Karpas-422 (cell line): Measurements from ENCODE around the gene TCF23. TPM values are rescaled to one million over a fixed set of nuclear protein-coding genes. Genes with fewer than 3 reads are reported as not detected.
A peak's percentile ranks its signal among the peaks of the same experiment; 100 is the strongest.

Source experiments
- DNase-seq: peaks from one replicate; pipeline ENCODE4 v3.0.0-alpha.2; 2015
- H2AFZ ChIP-seq: fragments of 200-600 bp; sonication (generic); 2 replicates; pipeline ENCODE4 v1.6.1; 2014; ENCODE audit warnings: antibody characterized with exemption, low read length, mixed read lengths
- H3K27ac ChIP-seq: fragments of 200-600 bp; sonication (generic); 2 replicates; pipeline ENCODE4 v1.5.1; 2014; ENCODE audit warnings: mild to moderate bottlenecking, low read length, moderate library complexity
- H3K27me3 ChIP-seq: fragments of 200-600 bp; sonication (generic); 2 replicates; pipeline ENCODE4 v1.6.1; 2014; ENCODE audit warnings: low read length, mixed read lengths
- H3K36me3 ChIP-seq: fragments of 200-600 bp; sonication (generic); 2 replicates; pipeline ENCODE4 v1.6.1; 2014; ENCODE audit warnings: low read length, mixed read lengths; ENCODE audit not compliant: insufficient read depth
- H3K4me1 ChIP-seq: fragments of 200-600 bp; sonication (generic); 2 replicates; pipeline ENCODE4 v1.6.1; 2014; ENCODE audit warnings: mild to moderate bottlenecking, low read length, mixed read lengths
- H3K4me2 ChIP-seq: fragments of 200-600 bp; sonication (generic); 2 replicates; pipeline ENCODE4 v1.6.1; 2014; ENCODE audit warnings: low read length, low read depth, mild to moderate bottlenecking; ENCODE audit not compliant: poor library complexity, severe bottlenecking
- H3K4me3 ChIP-seq: fragments of 200-600 bp; sonication (generic); 2 replicates; pipeline ENCODE4 v1.5.1; 2014; ENCODE audit warnings: mild to moderate bottlenecking, antibody characterized with exemption, low read length, mixed read lengths
- H3K79me2 ChIP-seq: fragments of 200-600 bp; sonication (generic); 2 replicates; pipeline ENCODE4 v1.6.1; 2014; ENCODE audit warnings: mild to moderate bottlenecking, low read length, mixed read lengths
- H3K9ac ChIP-seq: fragments of 200-600 bp; sonication (generic); 2 replicates; pipeline ENCODE4 v1.6.0; 2014; ENCODE audit warnings: low read length
- H3K9me2 ChIP-seq: fragments of 200-600 bp; sonication (generic), shearing (Covaris generic); replicated peaks from 2 replicates; pipeline ENCODE4 v1.6.0; 2014; ENCODE audit warnings: mild to moderate bottlenecking, low read length, moderate library complexity; ENCODE audit not compliant: insufficient read depth
- H3K9me3 ChIP-seq: fragments of 300-700, 200-600 bp; sonication (generic); 2 replicates; pipeline ENCODE4 v1.6.1; 2014; ENCODE audit warnings: low read length, mixed read lengths
- H4K20me1 ChIP-seq: fragments of 200-600 bp; sonication (generic); 2 replicates; pipeline ENCODE4 v1.6.1; 2014; ENCODE audit warnings: mild to moderate bottlenecking, antibody characterized with exemption, low read length, low read depth; ENCODE audit not compliant: insufficient read depth
- total RNA-seq: library from RNA; depleted of rRNA; stranded (reverse); fragments of >200 nt; shearing (Covaris generic); gene quantifications from 2 replicates; pipeline ENCODE4 v1.2.3, GENCODE V29; 2014; ENCODE audit warnings: low replicate concordance

TCF23 gene
- total RNA-seq, 1 experiment from 2014 or later, result not detected

DNA sequence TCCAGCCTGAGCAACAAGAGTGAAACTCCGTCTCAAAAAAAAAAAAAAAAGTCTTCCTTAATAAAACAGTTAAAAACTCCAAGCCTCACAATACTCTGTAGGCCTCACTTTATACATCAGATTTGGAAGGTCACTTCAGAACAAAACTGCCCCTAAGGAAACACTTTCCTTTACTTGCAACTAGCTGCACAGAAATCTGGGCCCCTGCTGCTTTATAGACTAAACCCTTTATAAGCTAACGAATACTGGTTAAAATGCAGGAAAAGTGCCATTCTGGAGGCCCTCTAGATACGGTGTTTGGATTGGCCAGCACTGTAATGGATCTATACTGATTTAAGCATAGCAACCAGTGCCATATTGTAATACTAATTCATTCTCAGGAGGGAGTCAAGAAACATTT, 23.7 kb upstream of the TCF23 start:
- Histone ChIP-seq H2AFZ (no peak overlapping the region), H3K9me2 (no peaks in the 10 kb centered on the region), H3K27me3 (no peaks in the 10 kb centered on the region), H3K36me3 (no peaks in the 10 kb centered on the region), H3K79me2 (no peaks in the 10 kb centered on the region), H3K4me2 (no peak overlapping the region), H3K4me1 (peaks cover 13% of the 10 kb centered on the region), H3K9ac (no peak overlapping the region), H3K27ac (no peak overlapping the region), H4K20me1 (no peaks in the 10 kb centered on the region), H3K4me3 (no peak overlapping the region), H3K9me3 (no peaks in the 10 kb centered on the region)
- no peak for DNase-seq

DNA sequence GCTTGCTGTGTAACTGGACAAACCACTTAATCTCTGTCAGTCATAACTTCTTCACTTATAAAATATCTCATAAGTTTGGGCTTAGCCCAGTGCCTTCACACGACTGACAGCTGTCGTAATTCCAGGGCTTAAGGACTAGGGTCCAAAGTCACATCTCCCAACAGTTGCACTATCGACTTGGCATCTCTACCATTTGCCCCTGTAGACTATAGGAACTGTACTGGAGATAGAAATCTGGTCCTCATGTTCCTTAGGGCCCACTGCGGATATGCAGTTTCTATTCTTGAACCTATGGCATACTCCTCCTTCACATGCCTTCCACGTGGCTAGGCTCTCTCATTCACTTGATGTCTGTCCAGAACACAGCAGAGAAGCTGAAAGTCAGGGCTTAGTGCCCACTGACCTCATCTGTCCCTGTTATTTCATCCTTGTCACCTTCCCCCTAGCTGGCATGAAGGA, 22.5 kb upstream of the TCF23 start:
- H3K4me1 ChIP-seq, result peaks cover 13% of the 10 kb centered on the region
- H3K9ac ChIP-seq, result no peak overlapping the region
- H3K79me2 ChIP-seq, result no peaks in the 10 kb centered on the region
- no peak overlapping the region for H3K4me2 ChIP-seq
- no peaks in the 10 kb centered on the region for H3K36me3 ChIP-seq
- H3K9me3 ChIP-seq, result no peaks in the 10 kb centered on the region
- H3K27me3 ChIP-seq, result no peaks in the 10 kb centered on the region
- no peaks in the 10 kb centered on the region for H3K9me2 ChIP-seq
- no peak overlapping the region for H3K27ac ChIP-seq
- no peak overlapping the region for H2AFZ ChIP-seq
- no peak overlapping the region for H3K4me3 ChIP-seq
- H4K20me1 ChIP-seq, result no peaks in the 10 kb centered on the region
- no peak for DNase-seq

DNA sequence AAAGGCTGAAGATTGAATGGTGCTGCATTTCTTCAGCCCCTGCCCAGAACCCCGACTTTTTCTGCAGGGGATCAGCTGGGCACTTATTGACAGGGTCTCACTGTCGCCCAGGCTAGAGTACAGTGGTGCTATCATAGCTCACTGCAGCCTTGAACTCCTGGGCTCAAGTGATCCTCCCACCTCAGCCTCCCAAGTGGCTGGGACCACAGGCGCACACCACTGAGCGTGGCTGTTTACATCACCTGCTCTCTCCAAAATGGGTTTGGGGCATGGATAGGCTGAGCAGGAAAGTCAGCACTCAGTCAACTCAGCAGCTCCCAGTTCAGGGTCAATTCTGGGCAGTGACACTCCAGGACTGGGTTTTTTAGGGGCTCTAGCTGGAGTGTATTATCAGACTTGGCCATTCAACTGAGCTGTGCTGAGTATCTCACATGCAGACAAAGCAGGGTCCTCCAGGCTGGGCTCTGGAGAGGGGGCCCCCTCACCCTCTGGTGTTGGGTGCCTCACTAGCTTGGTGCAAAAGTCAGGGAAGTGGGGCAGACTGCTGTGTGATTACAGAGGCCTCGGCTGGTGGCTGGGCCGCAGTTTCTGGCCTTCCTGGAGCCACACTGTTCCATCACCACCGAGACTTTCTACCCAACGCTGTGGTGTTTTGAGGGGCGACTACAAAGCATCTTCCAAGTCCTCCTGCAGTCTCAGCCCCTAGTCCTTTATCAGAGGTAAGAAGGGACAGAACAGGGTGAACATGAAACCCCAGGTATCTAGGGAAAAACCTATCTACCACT, 20.7 kb upstream of the TCF23 start:
- no peak for DNase-seq
- Histone ChIP-seq H3K9me3 (no peaks in the 10 kb centered on the region), H3K27me3 (no peaks in the 10 kb centered on the region), H4K20me1 (peaks cover 5% of the 10 kb centered on the region), H3K36me3 (peaks cover 12% of the 10 kb centered on the region; the same call in 1 of the 2 replicates), H3K27ac (no peak overlapping the region), H3K4me3 (no peak overlapping the region), H3K79me2 (peaks cover 5% of the 10 kb centered on the region; the same call in 1 of the 2 replicates), H3K4me2 (no peak overlapping the region), H3K9me2 (no peaks in the 10 kb centered on the region), H3K4me1 (peaks cover 16% of the 10 kb centered on the region), H3K9ac (no peak overlapping the region), H2AFZ (no peak overlapping the region)

DNA sequence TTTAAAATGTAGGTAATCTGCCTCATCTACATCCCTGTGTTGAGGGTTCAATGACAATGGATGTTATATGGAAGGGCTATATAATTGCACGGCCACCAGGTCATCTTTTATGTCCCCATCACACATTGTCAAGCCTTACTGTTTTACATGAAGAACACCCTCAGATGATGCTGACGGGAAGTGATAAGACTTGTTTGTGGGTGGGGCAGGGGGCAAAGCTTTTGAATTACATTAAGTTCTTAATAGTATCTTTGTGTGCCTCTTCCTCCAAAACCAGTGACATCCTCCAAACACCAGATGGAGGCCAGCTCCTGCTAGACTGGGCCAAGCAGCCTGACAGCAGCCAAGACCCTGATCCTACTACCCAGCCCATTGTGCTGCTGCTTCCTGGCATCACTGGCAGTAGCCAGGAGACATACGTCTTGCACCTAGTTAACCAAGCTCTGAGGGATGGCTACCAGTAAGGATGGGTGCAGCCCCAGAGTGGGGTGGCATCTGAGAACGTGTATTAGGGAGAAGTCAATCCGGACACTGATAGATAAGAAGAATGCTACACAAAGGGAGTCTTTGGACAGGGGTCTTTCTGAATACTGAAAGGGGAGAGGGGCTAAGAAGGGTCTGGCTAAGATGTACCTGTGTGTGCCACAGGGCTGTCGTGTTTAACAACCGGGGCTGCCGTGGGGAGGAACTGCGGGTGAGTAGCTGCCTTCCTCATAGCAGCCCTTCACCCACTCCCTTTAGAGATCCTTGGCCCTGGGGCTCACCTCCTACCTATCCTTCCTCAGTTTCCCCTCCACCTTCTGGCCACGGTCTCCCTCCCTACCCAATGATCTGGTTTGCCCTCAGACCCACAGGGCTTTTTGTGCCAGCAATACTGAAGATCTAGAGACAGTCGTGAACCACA, 19.9 kb upstream of the TCF23 start:
- no peak for DNase-seq
- Histone ChIP-seq H3K4me3 (no peak overlapping the region), H4K20me1 (peaks cover 10% of the 10 kb centered on the region), H3K27ac (no peak overlapping the region), H3K9me2 (no peaks in the 10 kb centered on the region), H2AFZ (no peak overlapping the region), H3K9ac (no peak overlapping the region), H3K4me1 (peaks cover 14% of the 10 kb centered on the region), H3K79me2 (peaks cover 12% of the 10 kb centered on the region), H3K4me2 (no peak overlapping the region), H3K9me3 (no peaks in the 10 kb centered on the region), H3K36me3 (peaks cover 12% of the 10 kb centered on the region; the same call in 1 of the 2 replicates), H3K27me3 (no peaks in the 10 kb centered on the region)

DNA sequence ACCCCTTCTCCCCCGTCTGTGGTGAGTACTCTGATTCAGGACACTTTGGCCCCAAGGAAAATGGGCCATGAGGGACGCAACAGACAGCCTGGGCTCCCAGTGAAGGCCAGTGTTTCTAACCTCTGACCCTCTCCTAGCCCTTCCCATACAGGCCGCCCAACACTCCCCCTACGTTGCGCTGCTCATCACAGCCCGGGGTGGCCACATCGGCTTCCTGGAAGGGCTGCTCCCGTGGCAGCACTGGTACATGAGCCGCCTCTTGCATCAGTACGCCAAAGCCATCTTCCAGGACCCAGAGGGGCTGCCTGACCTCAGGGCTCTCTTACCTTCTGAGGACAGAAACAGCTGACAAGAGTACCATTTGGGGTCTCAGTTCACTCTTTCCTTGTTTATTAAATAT, 18.4 kb upstream of the TCF23 start:
- H4K20me1 ChIP-seq, result peaks cover 10% of the 10 kb centered on the region
- peaks cover 12% of the 10 kb centered on the region; the same call in 1 of the 2 replicates for H3K36me3 ChIP-seq
- H3K27ac ChIP-seq, result no peak overlapping the region
- H3K27me3 ChIP-seq, result no peaks in the 10 kb centered on the region
- peaks cover 16% of the 10 kb centered on the region for H3K79me2 ChIP-seq
- H3K9ac ChIP-seq, result no peak overlapping the region
- no peaks in the 10 kb centered on the region for H3K9me2 ChIP-seq
- peaks cover 16% of the 10 kb centered on the region for H3K4me1 ChIP-seq
- no peak overlapping the region for H2AFZ ChIP-seq
- no peak for DNase-seq
- no peaks in the 10 kb centered on the region for H3K9me3 ChIP-seq
- H3K4me2 ChIP-seq, result no peak overlapping the region
- H3K4me3 ChIP-seq, result no peak overlapping the region

DNA sequence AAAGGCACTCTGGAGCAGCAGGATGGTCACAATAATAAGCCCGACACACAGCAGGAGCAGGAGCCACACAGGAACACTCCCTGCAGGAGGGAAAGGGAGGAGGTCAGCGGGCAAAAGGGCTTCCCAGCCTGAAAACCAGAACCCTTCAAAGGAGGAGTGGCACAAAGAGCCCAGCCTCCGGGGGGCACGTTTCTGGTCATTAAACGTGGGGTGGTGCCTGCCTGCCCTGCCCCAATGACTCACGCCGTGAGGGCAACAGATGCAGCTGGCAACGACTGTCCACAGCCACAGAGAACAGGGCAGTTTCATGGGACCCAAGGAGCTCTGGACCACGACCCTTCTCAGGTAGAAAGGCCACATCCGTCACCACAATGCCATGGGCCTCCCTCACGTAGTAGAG, 17.4 kb upstream of the TCF23 start:
- no peak overlapping the region for H3K9ac ChIP-seq
- H2AFZ ChIP-seq, result no peak overlapping the region
- H4K20me1 ChIP-seq, result peaks cover 10% of the 10 kb centered on the region
- peaks cover 18% of the 10 kb centered on the region for H3K4me1 ChIP-seq
- no peaks in the 10 kb centered on the region for H3K27me3 ChIP-seq
- H3K4me3 ChIP-seq, result no peak overlapping the region
- no peaks in the 10 kb centered on the region for H3K9me2 ChIP-seq
- peaks cover 16% of the 10 kb centered on the region for H3K79me2 ChIP-seq
- H3K27ac ChIP-seq, result no peak overlapping the region
- DNase-seq, result no peak
- no peaks in the 10 kb centered on the region for H3K9me3 ChIP-seq
- no peak overlapping the region for H3K4me2 ChIP-seq
- H3K36me3 ChIP-seq, result peaks cover 12% of the 10 kb centered on the region; the same call in 1 of the 2 replicates

DNA sequence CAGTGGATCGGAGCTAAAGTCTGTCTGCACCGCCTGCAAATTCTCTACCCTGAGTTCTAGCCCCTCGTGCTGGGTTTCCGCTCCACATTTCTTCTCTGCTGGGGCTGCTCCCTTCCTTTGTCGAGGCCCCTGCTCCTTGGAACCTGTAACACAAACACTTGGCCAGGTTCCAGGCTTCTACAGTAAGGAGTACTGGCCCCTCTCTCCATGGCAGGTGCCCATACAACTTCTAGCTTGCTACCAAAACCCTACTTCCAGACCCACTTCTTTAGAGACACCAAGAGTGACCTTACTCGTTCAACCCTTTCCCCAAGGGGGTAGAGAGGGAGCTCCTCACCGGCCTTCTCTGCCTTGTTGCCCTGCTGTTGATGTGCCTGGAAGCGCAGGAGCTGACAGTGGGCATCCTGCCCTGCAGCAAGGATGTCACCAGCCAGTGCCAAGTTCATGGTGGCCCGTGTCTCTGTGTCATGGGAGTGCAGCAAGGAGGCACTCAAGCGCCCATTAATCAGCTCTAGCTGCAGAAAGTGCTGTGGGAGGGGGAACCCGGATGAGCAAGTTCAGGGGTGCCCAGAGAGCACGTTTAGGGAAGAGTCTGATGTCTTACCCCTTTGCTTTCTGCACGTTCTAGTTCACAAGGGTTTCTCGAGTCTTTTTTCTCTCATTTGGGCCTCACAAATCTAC, 15.5 kb upstream of the TCF23 start:
- DNase-seq, result no peak
- H2AFZ ChIP-seq, result no peak overlapping the region
- peak overlapping the region; percentile 72; the same call in 1 of the 2 replicates for H3K27ac ChIP-seq

More for the DNA sequence above, 15.5 kb upstream of the TCF23 start:
- Histone ChIP-seq H3K4me1 (peaks cover 18% of the 10 kb centered on the region), H3K4me2 (peak overlapping the region; percentile 92), H3K9ac (peak overlapping the region; percentile 96), H3K4me3 (peak overlapping the region; percentile 96), H3K27me3 (no peaks in the 10 kb centered on the region), H3K79me2 (peaks cover 16% of the 10 kb centered on the region), H3K9me3 (no peaks in the 10 kb centered on the region), H4K20me1 (peaks cover 10% of the 10 kb centered on the region), H3K9me2 (no peaks in the 10 kb centered on the region), H3K36me3 (peaks cover 12% of the 10 kb centered on the region; the same call in 1 of the 2 replicates)
